ENCODE measurements around the gene ADAM15.

The ADAM15 gene

DNA sequence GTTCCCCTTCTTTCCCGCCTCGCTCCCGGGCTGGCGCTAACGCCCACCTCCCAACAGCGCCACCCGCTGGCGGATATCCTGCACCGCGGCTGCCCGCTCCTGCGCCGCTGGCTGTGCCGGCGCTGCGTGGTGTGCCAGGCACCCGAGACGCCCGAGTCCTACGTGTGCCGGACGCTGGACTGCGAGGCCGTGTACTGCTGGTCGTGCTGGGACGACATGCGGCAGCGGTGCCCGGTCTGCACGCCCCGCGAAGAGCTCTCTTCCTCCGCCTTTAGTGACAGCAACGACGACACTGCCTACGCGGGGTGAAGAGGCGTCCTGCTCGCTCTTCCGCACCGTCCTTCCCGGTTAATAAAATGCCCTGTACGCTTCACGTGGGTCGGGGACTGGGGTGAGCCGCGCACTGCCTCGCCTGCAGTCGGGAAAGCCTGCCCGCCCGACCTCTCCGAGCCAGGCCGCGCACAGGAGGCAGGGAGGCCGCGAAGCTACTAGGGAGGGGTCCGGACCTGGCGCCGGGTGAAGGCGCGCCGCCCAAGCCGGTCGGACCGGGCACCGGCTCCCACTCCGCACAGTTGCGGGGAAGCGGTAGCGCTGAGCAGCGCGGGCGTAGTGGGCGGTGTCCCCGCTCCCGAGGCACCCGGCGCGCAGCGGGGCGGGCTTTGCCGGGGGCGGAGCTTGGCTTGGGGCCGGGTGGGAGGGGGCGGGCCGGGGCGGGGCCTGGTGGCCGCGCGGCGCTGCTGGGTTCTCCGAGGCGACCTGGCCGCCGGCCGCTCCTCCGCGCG, at the start of gene ADAM15:
TSS of gene ADAM15 (plus strand) at position 757 of the 782 bp plus-strand sequence. CDS start 71 bp downstream, outside the sequence.
- peak; percentile 41 to 64 for DNase-seq (ENCODE audit: low read depth in 2 of 2)

- no peak for DNase-seq (ENCODE audit: low read depth in 2 of 2)
These were observed 49.8 kb upstream of the ADAM15 start for GRCh38 chr1:155001425-155001674.

- DNase-seq (ENCODE audit: low read depth in 2 of 2) = peak; percentile 96 to 97
These were observed 49.2 kb upstream of the ADAM15 start for GRCh38 chr1:155001675-155002463.

- no peak for DNase-seq (ENCODE audit: low read depth in 2 of 2)
These were observed 48.5 kb upstream of the ADAM15 start, which contains the start of gene ZBTB7B for GRCh38 chr1:155002464-155003226. Gene ZBTB7B, plus strand, starts transcription at chr1:155002802. Its CDS starts 11,859 bp downstream, at chr1:155014661.

GRCh38 chr1:155003227-155003765, 47.8 kb upstream of the ADAM15 start:
- no peak for DNase-seq (ENCODE audit: low read depth in 2 of 2)

DNA sequence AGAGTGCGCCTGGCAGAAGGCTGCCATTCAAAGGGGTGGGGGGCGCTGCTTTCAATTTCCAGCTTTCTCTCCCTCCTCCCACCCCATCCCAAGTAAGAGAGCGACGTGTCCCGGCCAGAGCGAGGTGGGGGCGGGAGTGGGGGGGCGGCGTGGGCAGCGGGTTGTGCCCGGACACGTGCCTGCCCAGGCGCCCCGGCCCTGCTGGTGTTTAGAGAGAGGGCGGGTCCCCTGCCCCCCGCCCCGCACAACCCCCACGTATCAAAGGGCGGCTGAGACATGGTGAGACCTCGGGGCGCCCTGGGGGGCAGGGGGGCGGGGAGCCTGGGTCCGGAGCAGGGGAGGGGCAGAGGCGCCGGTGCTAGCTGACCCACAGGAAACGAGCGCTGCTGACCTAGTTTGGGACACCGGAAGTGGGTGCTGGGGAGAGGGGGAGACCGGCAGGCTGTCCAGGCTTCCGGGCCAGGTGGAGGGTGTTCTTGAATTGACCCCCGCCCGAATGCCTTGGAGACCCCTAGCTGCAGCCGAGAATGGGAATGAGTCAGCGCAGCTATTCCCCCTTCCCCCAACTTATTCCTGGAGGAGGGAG, 47.3 kb upstream of the ADAM15 start:
- no peak for DNase-seq (ENCODE audit: low read depth in 2 of 2)

- no peak for DNase-seq (ENCODE audit: low read depth in 2 of 2)
These were observed 46.6 kb upstream of the ADAM15 start for GRCh38 chr1:155004352-155005075.

GRCh38 chr1:155005076-155006011, 45.8 kb upstream of the ADAM15 start:
- no peak for DNase-seq (ENCODE audit: low read depth in 2 of 2)

DNA sequence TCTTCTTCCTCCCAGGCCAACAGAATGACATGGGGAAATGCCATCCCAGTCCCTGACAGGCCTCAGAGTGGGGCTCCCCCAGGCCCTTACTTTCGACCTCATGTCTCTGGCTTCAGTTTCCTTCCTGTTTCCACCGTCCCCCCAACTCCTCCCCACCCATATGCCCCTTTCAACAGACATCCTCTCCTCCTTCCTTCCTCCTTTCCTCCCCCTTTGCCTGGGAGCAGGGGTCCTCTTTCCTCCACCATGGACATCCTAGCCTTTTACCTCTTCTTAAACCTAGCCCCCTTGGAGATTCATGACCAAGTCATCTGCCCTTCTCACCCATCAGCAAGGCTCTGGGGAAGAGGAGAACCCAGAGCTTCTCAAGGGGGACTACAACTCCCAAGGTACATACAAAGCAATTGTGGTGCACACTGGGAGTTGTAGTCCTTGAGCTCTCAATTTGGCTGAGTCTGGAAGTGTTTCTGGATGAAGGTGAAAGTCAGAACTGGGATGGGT, 44.5 kb upstream of the ADAM15 start:
- no peak for DNase-seq (ENCODE audit: low read depth in 2 of 2)

DNA sequence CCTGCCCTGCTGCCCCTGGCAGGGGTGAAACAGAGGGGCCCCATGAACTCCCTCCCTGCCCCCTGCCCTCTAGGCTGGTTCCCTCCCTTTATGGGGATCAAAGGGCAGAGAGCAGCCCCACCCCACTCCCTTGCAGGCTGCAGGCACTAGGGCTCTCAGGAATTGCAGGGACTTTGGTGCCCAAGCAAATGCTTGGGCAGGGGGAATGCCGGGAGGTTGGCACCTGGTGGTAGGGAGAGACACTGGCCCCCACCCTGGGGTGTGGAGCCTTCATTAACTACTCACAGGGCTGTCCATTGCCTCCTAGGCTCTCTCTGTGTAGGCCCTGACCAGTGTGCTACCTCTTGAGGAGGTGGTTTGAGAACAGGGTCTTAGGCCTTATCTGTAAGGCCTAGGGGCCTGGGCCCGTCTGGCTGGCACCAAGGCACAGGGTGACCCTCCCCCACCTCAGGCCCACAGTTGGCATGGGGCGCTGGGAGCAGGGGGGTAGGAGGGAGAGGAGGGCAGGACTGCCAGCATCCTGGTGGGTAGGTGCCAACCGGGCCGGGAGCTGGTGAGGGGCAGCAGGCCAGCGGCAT, 43.8 kb upstream of the ADAM15 start:
- DNase-seq (ENCODE audit: low read depth in 2 of 2) = no peak

- no peak for DNase-seq (ENCODE audit: low read depth in 2 of 2)
These were observed 42.8 kb upstream of the ADAM15 start for GRCh38 chr1:155008015-155008941.

GRCh38 chr1:155009221-155009711, 41.9 kb upstream of the ADAM15 start:
- no peak for DNase-seq (ENCODE audit: low read depth in 2 of 2)

DNA sequence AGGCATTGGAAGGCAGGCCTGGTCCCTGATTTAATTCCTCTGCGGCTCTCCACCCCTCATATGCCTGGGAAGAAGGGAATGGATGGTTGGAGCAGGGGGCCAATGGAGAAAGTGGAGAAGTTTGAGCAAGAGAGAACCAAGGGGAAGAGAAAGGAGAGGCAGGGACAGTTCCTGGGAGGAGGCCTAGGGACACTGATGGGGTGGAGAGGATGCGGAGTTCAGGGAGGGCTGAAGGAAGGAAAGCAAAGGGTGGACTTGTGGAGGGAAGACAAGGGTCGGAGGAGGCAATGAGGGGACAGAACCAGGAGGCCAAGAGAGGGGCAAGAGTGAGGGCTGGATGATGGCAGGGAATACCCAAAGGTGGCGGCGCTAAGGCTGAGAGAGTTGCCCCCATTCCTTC, 41.4 kb upstream of the ADAM15 start:
- DNase-seq (ENCODE audit: low read depth in 2 of 2) = no peak

DNA sequence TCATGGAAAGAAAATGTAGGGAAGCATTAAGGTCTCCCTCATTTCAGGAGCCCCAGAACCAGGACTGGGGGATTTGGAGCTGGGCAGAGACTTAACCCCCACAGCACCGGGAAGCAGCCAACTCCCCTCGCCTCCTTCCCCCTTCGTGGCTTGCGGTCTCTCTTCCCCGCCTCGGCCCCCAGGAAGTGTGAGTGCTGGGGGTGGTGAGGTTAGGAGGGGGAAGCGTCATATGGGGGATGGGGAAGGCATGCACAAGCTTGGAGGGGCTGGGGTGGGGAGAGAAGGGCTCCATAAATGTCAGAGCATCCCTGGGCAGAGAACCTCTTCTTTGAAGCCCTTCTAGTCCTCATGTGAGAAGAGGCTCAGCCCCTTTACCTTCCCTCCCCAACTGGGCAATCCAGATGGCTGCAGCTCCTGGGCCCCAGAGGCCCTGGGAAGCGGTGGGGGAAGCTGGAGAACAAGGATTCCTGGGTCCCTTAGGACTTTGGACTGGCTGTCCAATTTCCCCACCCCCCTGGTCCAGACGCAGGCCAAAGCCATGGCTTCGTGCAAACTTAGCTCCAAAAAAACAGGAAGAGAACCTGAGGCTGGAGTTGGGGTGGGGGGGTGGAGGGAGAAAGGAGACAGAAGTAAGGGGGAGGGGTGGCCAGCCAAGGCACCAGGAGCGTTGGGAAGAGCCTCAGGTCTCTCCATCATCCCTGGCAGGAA, 40.8 kb upstream of the ADAM15 start:
- DNase-seq (ENCODE audit: low read depth in 2 of 2) = no peak

DNA sequence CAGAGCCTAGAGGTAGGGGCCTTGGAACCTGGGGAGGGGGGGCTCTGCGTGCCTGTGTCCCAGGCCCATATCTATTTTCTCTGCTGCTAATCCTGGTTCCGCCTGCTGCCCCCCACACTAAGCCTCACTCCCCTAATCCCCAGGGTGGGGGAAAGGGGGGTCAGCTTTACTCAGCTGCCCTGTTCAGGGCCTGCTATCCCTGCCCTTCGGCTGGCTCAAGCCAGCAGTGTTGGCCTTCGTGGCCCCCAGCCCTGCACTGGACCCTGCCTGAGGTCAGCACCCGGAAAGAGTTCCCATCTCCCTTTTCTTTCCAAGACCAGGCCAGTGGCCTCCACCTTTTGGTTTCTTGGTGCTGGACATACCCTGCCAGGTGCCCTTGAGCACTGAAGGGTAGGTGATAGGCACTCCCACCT, 40.1 kb upstream of the ADAM15 start:
- DNase-seq (ENCODE audit: low read depth in 2 of 2) = no peak

GRCh38 chr1:155011437-155012025, 39.6 kb upstream of the ADAM15 start:
- no peak for DNase-seq (ENCODE audit: low read depth in 2 of 2)

DNA sequence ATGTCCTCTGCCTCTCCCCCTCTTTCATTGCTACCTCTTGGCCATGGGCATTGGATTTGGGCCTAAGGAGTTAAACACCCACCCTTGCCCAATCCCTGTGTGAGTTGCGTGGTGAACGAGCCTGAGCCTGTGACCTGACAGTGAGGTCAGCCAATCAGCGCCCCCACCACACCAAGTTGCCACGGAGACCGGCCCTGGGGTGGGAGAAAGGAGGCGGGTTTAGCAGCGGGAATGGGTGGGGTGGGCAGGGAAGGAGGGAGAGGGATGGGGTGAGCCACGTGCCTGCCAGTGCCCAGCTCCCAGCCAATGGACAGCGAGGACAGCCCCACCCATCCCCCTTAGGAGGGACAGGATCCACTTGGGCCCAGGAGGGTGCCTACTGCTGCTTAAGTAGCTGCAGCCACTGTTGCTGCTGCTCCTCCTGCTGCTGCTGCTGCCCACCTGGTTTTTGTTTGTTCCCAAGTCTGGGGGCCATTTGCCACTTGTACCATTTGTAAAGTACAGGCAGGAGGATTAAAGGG, 39.0 kb upstream of the ADAM15 start:
- DNase-seq (ENCODE audit: low read depth in 2 of 2) = no peak

Measured in stimulated activated CD4-positive, alpha-beta T cell treated with anti-CD3 and anti-CD28 coated beads, Interleukin-1b, Interleukin-23, amount 100 ng/mL, for 1 hour (primary cell).